Peyer's patch (tissue), 4 donors: Measurements from ENCODE around the gene TUBA3D. TPM values are rescaled to one million over a fixed set of nuclear protein-coding genes. Genes with fewer than 3 reads are reported as not detected.
A peak's percentile ranks its signal among the peaks of the same experiment; 100 is the strongest.
"Not testable (repeated sequence)": the region's sequence is repeated elsewhere in the genome, so short reads cannot be mapped to it uniquely, and the experiment has no call there.

Experiments used
- DNase-seq, 3 donors: peaks; one replicate each; pipeline ENCODE4 v3.0.0-alpha.2; 2017 to 2019
- H3K27ac ChIP-seq, 4 donors: fragments of 200-600 bp; sonication (generic); one replicate each; pipeline ENCODE4 v1.5.1; 2016 to 2019
- H3K27me3 ChIP-seq, 2 donors: fragments of 200-600 bp; sonication (generic); one replicate each; pipeline ENCODE4 v1.5.1; 2019
- H3K36me3 ChIP-seq, 3 donors: fragments of 200-600 bp; sonication (generic); one replicate each; pipeline ENCODE4 v1.5.1; 2016 to 2019
- H3K4me1 ChIP-seq, 4 donors: fragments of 200-600 bp; sonication (generic); one replicate each; pipeline ENCODE4 v1.5.1; 2016 to 2019
- H3K4me3 ChIP-seq, 4 donors: fragments of 200-600 bp; sonication (generic); 1 replicate in 3 of 4; 2 replicates in 1 of 4; pipeline ENCODE4 v1.5.1; 2016 to 2019; ENCODE audit warnings: mild to moderate bottlenecking in 1 of 4
- H3K9me3 ChIP-seq, 4 donors: fragments of 200-600 bp; sonication (generic); one replicate each; pipeline ENCODE4 v1.5.1; 2016 to 2019; ENCODE audit warnings: mild to moderate bottlenecking in 1 of 4
- CTCF ChIP-seq, 6 experiments: fragments of 450-650 bp in 4 of 6; fragments of 200-600 bp in 2 of 6; sonication (generic) in 1 of 6; IDR thresholded peaks; one replicate each; pipeline ENCODE4 v1.5.1; 2017 to 2019; ENCODE audit warnings: antibody characterized with exemption in 6 of 6, mild to moderate bottlenecking in 3 of 6, moderate library complexity in 1 of 6
- POLR2A ChIP-seq, 2 donors: fragments of 450-650 bp; IDR thresholded peaks; one replicate each; pipeline ENCODE4 v1.5.1; 2017; ENCODE audit warnings: antibody characterized with exemption in 2 of 2, mild to moderate bottlenecking in 2 of 2, moderate library complexity in 2 of 2
- total RNA-seq, 4 donors: library from RNA; depleted of rRNA; stranded (reverse); fragments of >200 nt; gene quantifications; one replicate each; pipeline ENCODE4 v1.1.0, GENCODE V29; 2016

The TUBA3D gene
- total RNA-seq, 4 donors from 2014 or later = 0.76 to 0.88 TPM; not detected in 2

GRCh38 chr2:131516011-131516410 is 40.1 kb downstream of the TUBA3D start:
- peak in 1 of 3 donors; percentile 21 for DNase-seq
- Histone ChIP-seq H3K27ac (no peak overlapping the region), H3K27me3 (no peaks in the 10 kb centered on the region), H3K4me3 (no peak overlapping the region), H3K9me3 (no peaks in the 10 kb centered on the region), H3K4me1 (no peaks in the 10 kb centered on the region), H3K36me3 (peaks cover 0 to 40% (median 0%) of the 10 kb centered on the region in 3 donors)
- TF ChIP-seq POLR2A (IDR thresholded peaks at IDR 0.05) = no peak
- no peak for TF ChIP-seq CTCF (IDR thresholded peaks at IDR 0.05)

GRCh38 chr2:131516621-131517020 is 40.7 kb downstream of the TUBA3D start:
- H3K27me3 ChIP-seq, H3K9me3 ChIP-seq, H3K4me3 ChIP-seq, H3K4me1 ChIP-seq, H3K27ac ChIP-seq: not testable (repeated sequence)
- H3K36me3 ChIP-seq = peaks cover 0 to 37% (median 0%) of the 10 kb centered on the region in 3 donors
- DNase-seq = peak in 2 of 3 donors; percentile 33 to 45

- no peaks in the 10 kb centered on the region for H3K27me3 ChIP-seq
- no peak overlapping the region for H3K27ac ChIP-seq
- no peaks in the 10 kb centered on the region for H3K9me3 ChIP-seq
- peak in 1 of 3 donors; percentile 41 for DNase-seq
- no peaks in the 10 kb centered on the region for H3K4me1 ChIP-seq
- TF ChIP-seq CTCF (IDR thresholded peaks at IDR 0.05) (no peak), POLR2A (IDR thresholded peaks at IDR 0.05) (no peak)
- H3K36me3 ChIP-seq = peaks cover 0 to 37% (median 0%) of the 10 kb centered on the region in 3 donors
- H3K4me3 ChIP-seq = no peak overlapping the region
These were observed 41.4 kb downstream of the TUBA3D start for GRCh38 chr2:131517106-131517831.

- peak in 1 of 3 donors; percentile 34 for DNase-seq
- H3K36me3 ChIP-seq = peaks cover 0 to 36% (median 0%) of the 10 kb centered on the region in 3 donors
These were observed 41.9 kb downstream of the TUBA3D start for GRCh38 chr2:131517856-131518255.

GRCh38 chr2:131518531-131518930 is 42.6 kb downstream of the TUBA3D start:
- H3K9me3 ChIP-seq, H3K27ac ChIP-seq, H3K4me3 ChIP-seq, H3K4me1 ChIP-seq, H3K27me3 ChIP-seq: not testable (repeated sequence)
- H3K36me3 ChIP-seq = peaks cover 0 to 33% (median 0%) of the 10 kb centered on the region in 3 donors
- DNase-seq = peak in 2 of 3 donors; percentile 17 to 23

More at GRCh38 chr2:131517856-131518255, 41.9 kb downstream of the TUBA3D start:
- not testable (repeated sequence) for H3K9me3 ChIP-seq, H3K4me3 ChIP-seq, H3K4me1 ChIP-seq, H3K27me3 ChIP-seq, H3K27ac ChIP-seq

GRCh38 chr2:131519466-131519865 is 43.5 kb downstream of the TUBA3D start:
- peak in 2 of 3 donors; percentile 36 to 39 for DNase-seq
- H3K27ac ChIP-seq = no peak overlapping the region
- H3K9me3 ChIP-seq = no peaks in the 10 kb centered on the region
- TF ChIP-seq POLR2A (IDR thresholded peaks at IDR 0.05) = no peak
- TF ChIP-seq CTCF (IDR thresholded peaks at IDR 0.05) = no peak
- H3K4me3 ChIP-seq = no peak overlapping the region
- no peaks in the 10 kb centered on the region for H3K27me3 ChIP-seq
- no peaks in the 10 kb centered on the region for H3K4me1 ChIP-seq
- peaks cover 0 to 33% (median 0%) of the 10 kb centered on the region in 3 donors for H3K36me3 ChIP-seq

- not testable (repeated sequence) for H3K9me3 ChIP-seq, H3K27ac ChIP-seq, DNase-seq, H3K27me3 ChIP-seq, H3K4me3 ChIP-seq, H3K4me1 ChIP-seq
- H3K36me3 ChIP-seq = peaks cover 0 to 33% (median 0%) of the 10 kb centered on the region in 3 donors
These were observed 44.1 kb downstream of the TUBA3D start for GRCh38 chr2:131519871-131520470.
